Caco-2 (cell line): ENCODE data around the gene HDHD5. TPM values are rescaled to one million over a fixed set of nuclear protein-coding genes. Genes with fewer than 3 reads are reported as not detected.

Experiments used
- BruUV-seq: library from RNA; stranded (reverse); fragments of 400-500 nt; replicated peaks from 2 replicates; lab custom pipeline; 2021; lab: Mats Ljungman, UMichigan
- CTCF ChIA-PET: fragments of 300-600 bp; sonication (Branson Sonifier 250); formaldehyde crosslinking; loops from one replicate; lab custom pipeline; 2022; ENCODE audit warnings: antibody characterized with exemption; lab: Charles Lee
- POLR2A ChIA-PET: fragments of 300-600 bp; sonication (Branson Sonifier 250); formaldehyde crosslinking; loops from one replicate; lab custom pipeline; 2022; ENCODE audit warnings: antibody characterized with exemption; lab: Charles Lee
- DNase-seq, 2 experiments: peaks; one replicate each; pipeline versions ENCODE4 v3.0.0 to v3.0.0-alpha.2; 2020 to 2022
- H3K27me3 ChIP-seq: replicated peaks from 2 replicates; pipeline ENCODE4 v1.6.0; 2011; ENCODE audit warnings: low read length; ENCODE audit not compliant: control insufficient read depth, insufficient read depth
- H3K36me3 ChIP-seq: 2 replicates; pipeline ENCODE4 v1.5.1; 2011; ENCODE audit warnings: low read length; ENCODE audit not compliant: control insufficient read depth, insufficient read depth
- H3K4me1 ChIP-seq: fragments of 250-450 bp; sonication (Bioruptor Pico); 2 replicates; pipeline ENCODE4 v1.5.1; 2020; ENCODE audit warnings: mild to moderate bottlenecking
- H3K4me3 ChIP-seq: 2 replicates; pipeline ENCODE4 v1.5.1; 2011; ENCODE audit warnings: low read depth, mild to moderate bottlenecking, control low read depth, low read length
- H3K9me3 ChIP-seq: fragments of 250-450 bp; sonication (Bioruptor Pico); 2 replicates; pipeline ENCODE4 v1.5.1; 2020; ENCODE audit warnings: mild to moderate bottlenecking, moderate library complexity
- H3K27ac Mint-ChIP-seq: one replicate; pipeline ENCODE4 v1.8.0; 2022; ENCODE audit warnings: mixed read lengths; ENCODE audit not compliant: unreplicated experiment
- H3K27me3 Mint-ChIP-seq: one replicate; pipeline ENCODE4 v1.8.0; 2022; ENCODE audit warnings: mixed read lengths; ENCODE audit not compliant: insufficient read depth, unreplicated experiment
- H3K36me3 Mint-ChIP-seq: one replicate; pipeline ENCODE4 v1.8.0; 2022; ENCODE audit warnings: mild to moderate bottlenecking, mixed read lengths; ENCODE audit not compliant: insufficient read depth, unreplicated experiment
- H3K4me1 Mint-ChIP-seq: one replicate; pipeline ENCODE4 v1.8.0; 2022; ENCODE audit warnings: low read depth, mixed read lengths; ENCODE audit not compliant: unreplicated experiment
- H3K4me3 Mint-ChIP-seq: one replicate; pipeline ENCODE4 v1.8.0; 2022; ENCODE audit warnings: mild to moderate bottlenecking, moderate library complexity, mixed read lengths; ENCODE audit not compliant: unreplicated experiment
- H3K9me3 Mint-ChIP-seq: one replicate; pipeline ENCODE4 v1.8.0; 2022; ENCODE audit warnings: mixed read lengths; ENCODE audit not compliant: unreplicated experiment
- CTCF ChIP-seq, 2 experiments: fragments of 200-600 bp in 1 of 2; IDR thresholded peaks; 1 replicate in 1 of 2; 2 replicates in 1 of 2; pipeline versions ENCODE4 v1.5.1 to v1.8.0; 2011 to 2022; ENCODE audit warnings: antibody characterized with exemption in 1 of 2, control low read depth in 1 of 2, inconsistent platforms in 1 of 2, low read depth in 1 of 2, low read length in 1 of 2, mild to moderate bottlenecking in 1 of 2, moderate library complexity in 1 of 2; ENCODE audit not compliant: insufficient read depth in 1 of 2, severe bottlenecking in 1 of 2, unreplicated experiment in 1 of 2
- intact Hi-C: fragments of 100-400 bp; cut with micrococcal nuclease; formaldehyde crosslinking; loops from one replicate; pipeline ENCODE4 v1.10.0; 2022; ENCODE audit not compliant: unreplicated experiment
- total RNA-seq: library from RNA; stranded (reverse); gene quantifications from 2 replicates; pipeline ENCODE4 v1.2.3, GENCODE V29; 2022

The HDHD5 gene
- total RNA-seq, 1 experiment from 2014 or later, result 57.0 TPM

DNA sequence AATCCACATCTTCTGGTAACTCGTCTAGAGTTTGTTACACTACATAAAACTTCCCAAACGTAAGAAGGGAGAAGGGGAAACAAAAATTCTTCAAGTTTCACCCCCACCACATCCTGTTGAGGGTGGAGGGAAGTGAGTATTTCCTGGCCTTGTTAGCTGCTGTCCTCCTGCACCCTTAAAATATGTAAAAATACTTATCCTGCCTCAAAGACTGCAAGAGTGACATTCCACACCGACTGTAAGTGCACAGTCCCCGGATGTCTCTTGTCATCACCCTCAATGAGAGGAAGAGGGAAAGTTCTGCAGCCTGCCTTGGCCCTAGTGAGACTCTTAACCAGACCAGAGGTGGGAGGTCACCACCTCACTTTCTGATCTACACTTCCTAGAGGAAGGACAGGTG is 41.2 kb downstream of the HDHD5 start:
- ChIA-PET CTCF (interaction anchor here (1.3 kb wide), 1 partner anchor 384 kb away, joined by 5 read pairs; no protein-coding TSS in a partner anchor), POLR2A (no interaction called here)
- no peaks in the 10 kb centered on the region for H3K36me3 Mint-ChIP-seq
- peaks cover 5% of the 10 kb centered on the region; the same call in 1 of the 2 replicates for H3K4me1 ChIP-seq
- DNase-seq, result no peak
- peaks cover 13% of the 10 kb centered on the region for H3K27me3 Mint-ChIP-seq
- no peaks in the 10 kb centered on the region for H3K36me3 ChIP-seq
- H3K27ac Mint-ChIP-seq, result no peak overlapping the region
- no peak for TF ChIP-seq CTCF (IDR thresholded peaks at IDR 0.05; ENCODE audit: insufficient read depth in 1 of 2, low read depth in 1 of 2, low read length in 1 of 2, severe bottlenecking in 1 of 2, unreplicated experiment in 1 of 2)
- H3K27me3 ChIP-seq, result no peaks in the 10 kb centered on the region
- no peak overlapping the region for H3K4me3 ChIP-seq
- no TSS peak for BruUV-seq
- intact Hi-C loops, result no loop called here
- no peak overlapping the region for H3K4me3 Mint-ChIP-seq
- H3K9me3 ChIP-seq, result no peaks in the 10 kb centered on the region
- H3K4me1 Mint-ChIP-seq, result peaks cover 9% of the 10 kb centered on the region
- no peaks in the 10 kb centered on the region for H3K9me3 Mint-ChIP-seq

- ChIA-PET CTCF (interaction anchor here (0.5 kb wide), 2 partner anchors 54 to 416 kb away, joined by 3 to 4 read pairs; no protein-coding TSS in a partner anchor), POLR2A (no interaction called here)
- no peak for DNase-seq
- intact Hi-C loops, result no loop called here
- Histone ChIP-seq H3K27me3 (no peaks in the 10 kb centered on the region), H3K36me3 (no peaks in the 10 kb centered on the region), H3K4me1 (peaks cover 5% of the 10 kb centered on the region; the same call in 1 of the 2 replicates), H3K4me3 (no peak overlapping the region), H3K9me3 (no peaks in the 10 kb centered on the region)
- TF ChIP-seq CTCF (IDR thresholded peaks at IDR 0.05; ENCODE audit: insufficient read depth in 1 of 2, low read depth in 1 of 2, low read length in 1 of 2, severe bottlenecking in 1 of 2, unreplicated experiment in 1 of 2), result no peak
- no TSS peak for BruUV-seq
- no peak overlapping the region for H3K27ac Mint-ChIP-seq
- peaks cover 9% of the 10 kb centered on the region for H3K4me1 Mint-ChIP-seq
- no peaks in the 10 kb centered on the region for H3K36me3 Mint-ChIP-seq
- peaks cover 13% of the 10 kb centered on the region for H3K27me3 Mint-ChIP-seq
- no peaks in the 10 kb centered on the region for H3K9me3 Mint-ChIP-seq
- no peak overlapping the region for H3K4me3 Mint-ChIP-seq
Observed at GRCh38 chr22:17117400-17117799, 41.7 kb downstream of the HDHD5 start.

DNA sequence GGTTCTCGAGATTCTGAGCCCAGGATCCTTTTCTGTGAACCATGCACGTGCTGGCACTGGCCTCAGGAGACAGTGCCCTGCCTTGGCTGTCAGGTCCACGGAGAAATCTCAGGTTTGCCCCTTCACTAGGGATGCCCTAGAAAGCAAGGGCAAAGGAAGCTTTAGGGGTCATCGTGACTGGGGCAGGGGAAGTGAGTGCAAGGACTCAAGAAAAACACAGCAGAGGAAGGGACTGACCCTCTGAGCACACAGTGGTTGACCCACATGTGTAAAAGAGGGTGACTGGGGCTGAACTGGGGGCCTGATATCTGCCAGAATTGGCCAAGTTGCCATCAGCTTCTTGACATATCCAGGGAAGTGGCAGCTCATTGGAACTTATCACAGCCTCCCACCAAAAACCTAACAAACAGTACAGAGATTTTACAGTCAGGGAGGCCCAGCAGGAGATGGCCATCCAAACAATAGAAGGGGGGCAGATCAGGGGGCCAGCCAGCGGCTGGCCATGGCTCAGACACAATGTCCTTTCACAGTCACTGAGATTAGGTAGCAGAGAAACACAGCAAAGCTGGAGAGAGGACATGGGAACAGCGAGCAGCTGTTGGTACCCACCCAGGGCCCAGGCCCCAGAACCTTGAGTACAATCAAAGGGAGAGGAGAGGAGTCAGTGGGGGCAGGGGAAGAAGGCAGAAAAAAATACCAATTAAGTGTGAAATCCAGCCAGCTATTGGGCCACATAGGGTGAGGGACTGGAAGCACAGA is 42.3 kb downstream of the HDHD5 start:
- Mint-ChIP-seq H3K4me3 (no peak overlapping the region), H3K27ac (no peak overlapping the region), H3K4me1 (peaks cover 5% of the 10 kb centered on the region), H3K36me3 (no peaks in the 10 kb centered on the region), H3K9me3 (no peaks in the 10 kb centered on the region), H3K27me3 (peaks cover 13% of the 10 kb centered on the region)
- Histone ChIP-seq H3K4me3 (no peak overlapping the region), H3K4me1 (peaks cover 3% of the 10 kb centered on the region; the same call in 1 of the 2 replicates), H3K9me3 (no peaks in the 10 kb centered on the region), H3K36me3 (no peaks in the 10 kb centered on the region), H3K27me3 (no peaks in the 10 kb centered on the region)
- ChIA-PET POLR2A (no interaction called here), CTCF (interaction anchor here (0.5 kb wide), 2 partner anchors 55 to 417 kb away, joined by 3 to 4 read pairs; no protein-coding TSS in a partner anchor)
- BruUV-seq, result no TSS peak
- DNase-seq, result no peak
- TF ChIP-seq CTCF (IDR thresholded peaks at IDR 0.05; ENCODE audit: insufficient read depth in 1 of 2, low read depth in 1 of 2, low read length in 1 of 2, severe bottlenecking in 1 of 2, unreplicated experiment in 1 of 2), result no peak
- intact Hi-C loops, result no loop called here
